Activated T-helper 17 cell treated with anti-CD3 and anti-CD28 coated beads, Interleukin-2, amount 50 U/mL, for 72 hours (primary cell): Measurements from ENCODE around the gene MATR3. TPM values are rescaled to one million over a fixed set of nuclear protein-coding genes. Genes with fewer than 3 reads are reported as not detected.
A peak's percentile ranks its signal among the peaks of the same experiment; 100 is the strongest.
"Not testable (repeated sequence)": the region's sequence is repeated elsewhere in the genome, so short reads cannot be mapped to it uniquely, and the experiment has no call there.

Experiments
- ATAC-seq: fragments of 150-1000 bp; cut with Tn5 transposase; replicated peaks from 2 replicates; pipeline ENCODE4 v1.10.0; 2021; ENCODE audit warnings: mild to moderate bottlenecking, moderate library complexity
- H3K27ac Mint-ChIP-seq: one replicate; pipeline ENCODE4 v1.8.0; 2022; ENCODE audit warnings: mixed read lengths
- H3K27me3 Mint-ChIP-seq: one replicate; pipeline ENCODE4 v1.8.0; 2022; ENCODE audit warnings: mixed read lengths
- H3K36me3 Mint-ChIP-seq: one replicate; pipeline ENCODE4 v1.8.0; 2022; ENCODE audit warnings: low read depth, mild to moderate bottlenecking, mixed read lengths
- H3K4me1 Mint-ChIP-seq: one replicate; pipeline ENCODE4 v1.8.0; 2022; ENCODE audit warnings: mixed read lengths
- H3K4me3 Mint-ChIP-seq: one replicate; pipeline ENCODE4 v1.8.0; 2022; ENCODE audit warnings: mild to moderate bottlenecking, mixed read lengths
- H3K9me3 Mint-ChIP-seq: one replicate; pipeline ENCODE4 v1.8.0; 2022; ENCODE audit warnings: mixed read lengths
- total RNA-seq, 2 donors: library from RNA; stranded (reverse); gene quantifications; one replicate each; pipeline ENCODE4 v1.2.3, GENCODE V29; 2022

Gene MATR3
- total RNA-seq, 2 donors from 2014 or later = 184 to 204 TPM

DNA sequence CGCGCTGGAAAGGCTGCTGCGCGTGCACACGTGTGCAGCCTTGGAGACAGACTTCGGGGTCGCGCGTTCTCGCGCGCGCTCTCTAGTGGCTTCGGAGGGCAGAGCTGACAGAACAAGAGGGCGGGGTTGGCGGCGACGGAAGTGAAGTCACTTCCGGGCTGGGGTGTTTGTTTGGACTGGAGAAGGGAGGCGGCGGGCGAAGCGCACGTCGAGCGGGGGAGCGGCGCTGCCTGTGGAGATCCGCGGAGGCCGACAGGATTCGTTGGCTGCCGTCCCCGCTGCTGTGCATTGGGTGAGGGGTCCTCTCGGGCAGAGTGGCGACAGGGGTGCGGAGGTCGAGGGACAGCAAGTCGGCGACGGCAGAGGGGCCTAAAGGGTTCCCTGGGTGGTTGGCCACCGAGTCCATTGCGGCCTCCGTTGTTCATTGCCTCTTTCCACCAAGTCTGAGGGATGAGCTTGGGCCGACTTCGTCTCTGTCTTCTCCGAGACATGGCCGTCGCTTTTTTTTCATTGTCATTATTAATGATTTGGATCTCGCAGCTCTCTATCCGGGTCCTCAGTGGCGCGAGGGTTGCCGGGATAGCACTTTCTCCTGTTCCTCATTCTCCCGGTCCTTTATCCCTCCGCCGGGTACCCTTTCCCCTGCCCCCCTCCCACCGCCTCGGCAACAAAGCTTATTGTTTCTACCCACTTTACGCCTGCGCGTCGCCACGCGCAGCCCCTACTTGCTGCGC lies 48.3 kb downstream of the MATR3 start, which contains the start of gene PAIP2:
Gene PAIP2 (plus strand): TSS at position 166 of the 734 bp plus-strand sequence. CDS start 21,931 bp downstream, outside the sequence.
- H3K27me3 Mint-ChIP-seq = no peaks in the 10 kb centered on the region
- peak within 1 kb of the TSS; percentile 99 for H3K27ac Mint-ChIP-seq

DNA sequence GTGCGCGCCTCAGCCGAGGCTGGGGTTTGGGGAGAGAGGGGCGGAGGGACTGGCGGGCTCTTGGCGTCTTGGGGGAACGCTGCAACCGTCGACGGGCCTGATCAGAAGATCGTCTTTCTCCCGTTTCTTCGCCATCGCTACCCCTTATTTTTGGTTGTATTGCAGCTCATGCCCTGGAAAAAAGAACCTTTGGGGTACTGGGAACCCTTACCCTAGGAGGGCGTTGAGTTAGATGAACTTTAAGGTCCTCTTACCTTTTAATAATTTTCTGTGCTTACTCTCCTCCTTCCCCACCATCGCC lies 48.8 kb downstream of the MATR3 start:
- peak overlapping the region; percentile 100 for H3K4me3 Mint-ChIP-seq
- H3K27me3 Mint-ChIP-seq = no peaks in the 10 kb centered on the region
- ATAC-seq = no peak
- peak overlapping the region; percentile 99 for H3K27ac Mint-ChIP-seq
- peaks cover 28% of the 10 kb centered on the region for H3K4me1 Mint-ChIP-seq
- no peaks in the 10 kb centered on the region for H3K9me3 Mint-ChIP-seq
- peaks cover 61% of the 10 kb centered on the region for H3K36me3 Mint-ChIP-seq

More for the DNA sequence above, 48.3 kb downstream of the MATR3 start, which contains the start of gene PAIP2:
- peaks cover 56% of the 10 kb centered on the region for H3K36me3 Mint-ChIP-seq
- H3K4me3 Mint-ChIP-seq = peak within 1 kb of the TSS; percentile 100
- H3K4me1 Mint-ChIP-seq = peaks cover 29% of the 10 kb centered on the region
- no peaks in the 10 kb centered on the region for H3K9me3 Mint-ChIP-seq
- ATAC-seq = peak; percentile 92

DNA sequence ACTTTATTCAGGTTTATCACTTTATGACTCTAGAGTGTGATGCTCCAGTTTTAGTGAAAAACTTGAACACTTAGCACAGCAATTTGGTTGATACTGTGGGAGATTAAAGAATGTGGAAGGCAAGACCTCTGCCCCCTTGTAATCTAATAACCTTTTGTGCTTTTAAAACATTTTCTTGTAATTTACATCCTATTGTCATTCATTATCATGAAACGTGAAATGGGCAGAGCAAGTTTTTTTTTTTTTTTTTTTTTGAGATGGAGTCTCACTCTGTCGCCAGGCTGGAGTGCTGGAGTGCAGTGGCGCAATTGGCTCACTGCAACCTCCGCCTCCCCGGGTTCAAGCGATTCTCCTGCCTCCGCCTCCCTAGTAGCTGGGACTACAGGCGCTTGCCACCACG lies 49.9 kb downstream of the MATR3 start:
- Mint-ChIP-seq H3K4me3 (peak overlapping the region; percentile 100), H3K4me1 (peaks cover 28% of the 10 kb centered on the region), H3K27me3 (no peaks in the 10 kb centered on the region), H3K27ac (peak overlapping the region; percentile 99), H3K9me3 (no peaks in the 10 kb centered on the region), H3K36me3 (peaks cover 69% of the 10 kb centered on the region)
- ATAC-seq = no peak

DNA sequence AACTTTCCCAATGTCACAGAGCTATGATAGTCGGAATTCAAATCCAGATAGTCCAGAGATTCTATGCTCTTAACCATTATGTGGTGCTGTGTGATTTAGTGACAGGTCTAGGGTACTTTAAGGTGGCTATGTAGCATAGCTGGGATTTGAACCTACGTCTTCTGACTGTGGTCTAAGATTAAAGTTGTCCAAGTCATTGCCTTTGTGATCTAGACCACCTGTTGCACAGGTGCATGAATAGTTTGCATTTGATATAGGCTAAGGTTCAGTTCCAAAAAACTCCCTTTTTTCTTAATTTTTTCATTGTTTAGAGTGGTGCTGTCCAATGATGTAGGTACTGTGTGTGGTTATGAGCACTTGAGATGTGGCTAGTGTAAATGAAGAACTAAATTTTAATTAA lies 50.6 kb downstream of the MATR3 start:
- no peaks in the 10 kb centered on the region for H3K9me3 Mint-ChIP-seq
- peak overlapping the region; percentile 100 for H3K4me3 Mint-ChIP-seq
- H3K27me3 Mint-ChIP-seq = no peaks in the 10 kb centered on the region
- peaks cover 28% of the 10 kb centered on the region for H3K4me1 Mint-ChIP-seq
- peaks cover 76% of the 10 kb centered on the region for H3K36me3 Mint-ChIP-seq
- no peak for ATAC-seq
- no peak overlapping the region for H3K27ac Mint-ChIP-seq

DNA sequence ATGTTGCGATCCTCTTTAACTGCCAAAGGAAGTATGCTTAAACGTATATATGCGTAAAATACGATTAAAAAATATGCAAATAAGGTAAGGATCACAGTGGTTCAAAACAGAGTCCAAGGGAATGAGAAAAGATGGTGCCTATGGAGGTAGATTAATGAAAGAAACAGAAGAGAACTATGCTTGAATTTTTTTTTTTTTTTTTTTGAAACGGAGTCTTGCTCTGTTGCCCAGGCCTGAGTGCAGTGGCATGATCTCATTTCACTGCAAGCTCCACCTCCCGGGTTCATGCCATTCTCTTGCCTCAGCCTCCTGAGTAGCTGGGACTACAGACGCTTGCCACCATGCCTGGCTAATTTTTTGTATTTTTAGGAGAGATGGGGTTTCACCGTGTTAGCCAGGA lies 51.9 kb downstream of the MATR3 start:
- H3K9me3 Mint-ChIP-seq, H3K27ac Mint-ChIP-seq, H3K27me3 Mint-ChIP-seq, ATAC-seq: not testable (repeated sequence)
- Mint-ChIP-seq H3K36me3 (peaks cover 82% of the 10 kb centered on the region), H3K4me3 (peak overlapping the region; percentile 100), H3K4me1 (peaks cover 28% of the 10 kb centered on the region)

DNA sequence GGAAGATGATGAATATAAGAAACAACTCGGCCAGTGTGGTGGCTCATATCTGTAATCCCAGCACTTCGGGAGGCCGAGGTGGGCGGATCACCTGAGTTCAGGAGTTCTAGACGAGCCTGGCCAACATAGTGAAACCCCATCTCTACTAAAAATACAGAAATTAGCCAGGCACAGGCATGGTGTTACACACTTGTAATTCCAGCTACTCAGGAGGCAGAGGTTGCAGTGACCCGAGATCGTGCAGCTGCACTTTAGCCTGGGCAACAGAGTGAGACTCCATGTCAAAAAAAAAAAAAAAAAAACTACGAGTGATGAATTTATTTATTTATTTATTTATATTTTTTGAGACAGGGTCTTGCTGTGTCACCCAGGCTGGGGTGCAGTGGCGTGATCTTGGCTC lies 54.3 kb downstream of the MATR3 start:
- not testable (repeated sequence) for H3K9me3 Mint-ChIP-seq, H3K4me3 Mint-ChIP-seq, H3K27me3 Mint-ChIP-seq, H3K27ac Mint-ChIP-seq, ATAC-seq
- peaks cover 18% of the 10 kb centered on the region for H3K4me1 Mint-ChIP-seq
- peaks cover 81% of the 10 kb centered on the region for H3K36me3 Mint-ChIP-seq

DNA sequence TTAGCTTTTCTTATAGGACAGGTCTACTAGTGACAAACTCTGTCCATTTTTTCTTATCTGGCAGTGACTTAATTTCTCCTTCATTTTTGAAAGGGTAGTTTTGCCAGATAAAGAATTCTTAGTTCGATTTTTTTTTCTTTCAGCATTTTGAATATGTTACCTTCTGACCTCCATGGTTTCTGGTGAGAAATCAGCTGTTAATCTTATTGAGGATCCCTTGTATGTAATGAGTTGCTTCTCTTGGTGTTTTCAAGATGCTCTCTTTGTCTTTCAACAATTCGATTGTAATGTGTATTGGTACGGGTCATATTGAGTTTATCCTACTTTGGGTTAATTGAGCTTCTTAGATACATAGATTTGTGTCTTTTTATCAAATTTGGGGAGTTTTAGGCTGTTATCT lies 60.6 kb downstream of the MATR3 start:
- H3K4me1 Mint-ChIP-seq = peaks cover 18% of the 10 kb centered on the region
- H3K9me3 Mint-ChIP-seq = no peaks in the 10 kb centered on the region

DNA sequence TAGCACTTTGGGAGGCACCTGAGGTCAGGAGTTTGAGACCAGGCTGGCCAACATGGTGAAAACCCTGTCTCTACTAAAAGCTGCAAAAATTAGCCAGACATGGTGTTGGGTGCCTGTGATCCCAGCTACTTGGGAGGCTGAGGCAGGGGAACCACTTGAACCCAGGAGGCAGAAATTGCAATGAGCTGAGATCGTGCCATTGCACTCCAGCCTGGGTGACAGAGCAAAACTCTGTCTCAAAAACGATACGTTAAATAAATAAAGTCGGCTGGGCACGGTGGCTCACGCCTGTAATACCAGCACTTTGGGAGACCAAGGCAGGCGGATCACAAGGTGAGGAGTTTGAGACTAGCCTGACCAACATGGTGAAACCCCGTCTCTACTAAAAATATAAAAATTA lies 62.4 kb downstream of the MATR3 start:
- ATAC-seq, H3K9me3 Mint-ChIP-seq, H3K4me3 Mint-ChIP-seq, H3K27ac Mint-ChIP-seq, H3K27me3 Mint-ChIP-seq: not testable (repeated sequence)
- H3K36me3 Mint-ChIP-seq = peaks cover 85% of the 10 kb centered on the region
- peaks cover 18% of the 10 kb centered on the region for H3K4me1 Mint-ChIP-seq

More for the DNA sequence above, 60.6 kb downstream of the MATR3 start:
- no peaks in the 10 kb centered on the region for H3K27me3 Mint-ChIP-seq
- no peak for ATAC-seq
- peaks cover 81% of the 10 kb centered on the region for H3K36me3 Mint-ChIP-seq
- no peak overlapping the region for H3K4me3 Mint-ChIP-seq
- H3K27ac Mint-ChIP-seq = no peak overlapping the region

DNA sequence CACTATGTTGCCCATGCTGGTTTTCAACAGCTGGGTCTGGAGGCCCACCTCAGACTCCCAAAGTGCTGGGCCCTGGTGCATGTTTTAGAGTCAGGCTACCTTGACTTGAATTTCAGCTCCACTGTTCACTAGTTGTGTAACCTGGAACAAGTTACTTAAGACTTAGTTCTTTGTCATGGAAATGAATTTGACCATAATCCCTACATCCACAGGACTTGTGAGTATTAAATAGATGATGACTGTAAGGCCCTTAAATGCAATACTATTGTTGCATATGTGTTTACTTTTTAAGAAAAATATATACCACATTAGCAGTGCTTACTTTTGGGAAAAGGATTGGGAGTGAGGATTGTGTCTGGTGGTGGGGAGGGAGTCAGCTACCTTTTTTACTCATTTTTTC lies 64.5 kb downstream of the MATR3 start:
- no peak for ATAC-seq
- H3K4me3 Mint-ChIP-seq = no peak overlapping the region
- H3K27me3 Mint-ChIP-seq = no peaks in the 10 kb centered on the region
- H3K9me3 Mint-ChIP-seq = no peaks in the 10 kb centered on the region
- H3K36me3 Mint-ChIP-seq = peaks cover 84% of the 10 kb centered on the region
- no peak overlapping the region for H3K27ac Mint-ChIP-seq
- H3K4me1 Mint-ChIP-seq = peaks cover 18% of the 10 kb centered on the region

DNA sequence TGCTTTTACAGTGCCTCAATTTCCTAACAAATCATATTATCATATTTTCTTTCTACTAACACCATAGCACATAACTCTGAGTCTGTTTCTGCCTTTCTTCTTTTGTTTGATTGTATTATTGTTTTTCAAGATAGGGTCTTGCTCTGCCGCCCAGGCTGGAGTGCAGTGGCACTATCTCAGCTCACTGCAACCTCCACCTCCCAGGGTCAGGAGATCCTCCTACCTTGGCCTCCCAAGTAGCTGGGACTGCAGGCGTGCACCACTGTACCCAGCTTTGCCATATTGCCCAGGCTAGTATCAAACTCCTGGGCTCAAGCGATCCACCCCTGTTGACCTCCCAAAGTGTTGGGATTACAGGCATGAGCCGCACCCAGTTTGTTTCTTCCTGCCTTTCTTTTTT lies 66.8 kb downstream of the MATR3 start:
- no peak overlapping the region for H3K27ac Mint-ChIP-seq
- peaks cover 88% of the 10 kb centered on the region for H3K36me3 Mint-ChIP-seq

DNA sequence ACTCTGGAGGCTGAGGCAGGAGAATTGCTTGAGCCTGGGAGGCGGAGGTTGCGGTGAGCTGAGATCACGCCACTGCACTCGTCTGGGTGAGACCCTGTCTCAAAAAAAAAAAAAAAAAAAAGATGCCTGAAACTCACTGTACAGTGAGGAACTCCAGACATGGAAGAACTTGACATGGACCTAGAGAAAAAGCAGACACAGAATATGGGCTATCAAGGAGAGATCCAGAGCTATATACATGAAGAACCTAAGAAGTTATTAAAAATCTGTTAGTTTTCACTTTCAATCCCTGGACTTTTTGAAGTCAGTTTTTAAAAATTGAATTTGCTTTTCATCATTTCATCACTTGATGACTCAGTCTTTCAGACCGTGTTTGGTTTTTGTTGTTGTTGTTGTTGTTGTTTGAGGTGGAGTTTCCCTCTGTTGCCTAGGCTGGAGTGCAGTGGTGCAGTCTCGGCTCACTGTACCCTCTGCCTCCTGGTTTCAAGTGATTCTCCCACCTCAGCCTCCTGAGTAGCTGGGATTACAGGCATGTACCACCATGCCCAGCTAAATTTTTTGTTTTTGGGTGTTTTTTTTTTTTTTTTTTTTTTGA lies 68.4 kb downstream of the MATR3 start:
- H3K4me1 Mint-ChIP-seq = peaks cover 13% of the 10 kb centered on the region
- no peak overlapping the region for H3K4me3 Mint-ChIP-seq
- peak overlapping the region; percentile 33 for H3K27ac Mint-ChIP-seq
- H3K27me3 Mint-ChIP-seq = no peaks in the 10 kb centered on the region
- ATAC-seq = peak; percentile 26
- no peaks in the 10 kb centered on the region for H3K9me3 Mint-ChIP-seq
- peaks cover 88% of the 10 kb centered on the region for H3K36me3 Mint-ChIP-seq

More for the DNA sequence above, 66.8 kb downstream of the MATR3 start:
- H3K9me3 Mint-ChIP-seq = no peaks in the 10 kb centered on the region
- peaks cover 13% of the 10 kb centered on the region for H3K4me1 Mint-ChIP-seq
- H3K4me3 Mint-ChIP-seq = no peak overlapping the region
- no peak for ATAC-seq
- no peaks in the 10 kb centered on the region for H3K27me3 Mint-ChIP-seq

DNA sequence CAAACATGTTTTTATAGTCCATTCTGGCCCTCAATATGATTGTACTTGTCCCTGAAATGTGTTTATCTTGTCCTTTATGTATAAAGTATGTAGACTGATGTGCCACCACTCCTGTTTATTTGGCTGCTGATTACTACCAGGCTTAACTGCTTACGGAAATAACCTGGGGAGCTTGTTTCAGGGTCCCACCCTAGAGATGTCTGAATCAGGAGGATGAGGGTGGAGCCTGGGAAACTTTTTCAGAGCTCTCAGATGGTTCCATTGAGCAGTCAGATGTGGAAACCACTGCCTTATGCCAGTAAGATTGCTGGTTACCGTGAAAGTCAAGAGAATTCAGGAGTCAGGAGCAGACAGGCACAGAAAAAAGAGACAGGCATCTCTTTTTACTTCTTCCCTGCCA lies 70.4 kb downstream of the MATR3 start:
- Mint-ChIP-seq H3K9me3 (no peaks in the 10 kb centered on the region), H3K4me3 (no peak overlapping the region), H3K4me1 (no peaks in the 10 kb centered on the region), H3K36me3 (peaks cover 89% of the 10 kb centered on the region), H3K27me3 (no peaks in the 10 kb centered on the region), H3K27ac (peak overlapping the region; percentile 63)
- ATAC-seq = no peak

DNA sequence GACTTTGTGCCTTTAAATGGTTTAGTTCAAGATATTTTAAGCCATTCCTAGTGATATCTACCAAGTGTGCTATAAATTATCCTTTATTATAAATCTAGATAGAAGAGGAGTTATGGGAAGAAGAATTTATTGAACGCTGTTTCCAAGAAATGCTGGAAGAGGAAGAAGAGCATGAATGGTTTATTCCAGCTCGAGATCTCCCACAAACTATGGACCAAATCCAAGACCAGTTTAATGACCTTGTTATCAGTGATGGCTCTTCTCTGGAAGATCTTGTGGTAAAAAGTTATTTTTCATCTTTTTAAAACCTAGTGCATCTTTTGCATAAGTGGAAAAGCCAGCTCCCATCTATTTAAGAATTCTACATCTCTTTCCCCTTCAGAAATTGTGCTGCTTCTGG lies 70.9 kb downstream of the MATR3 start:
- Mint-ChIP-seq H3K36me3 (peaks cover 90% of the 10 kb centered on the region), H3K27ac (peak overlapping the region; percentile 63), H3K9me3 (no peaks in the 10 kb centered on the region), H3K4me3 (no peak overlapping the region), H3K27me3 (no peaks in the 10 kb centered on the region), H3K4me1 (no peaks in the 10 kb centered on the region)
- ATAC-seq = no peak

DNA sequence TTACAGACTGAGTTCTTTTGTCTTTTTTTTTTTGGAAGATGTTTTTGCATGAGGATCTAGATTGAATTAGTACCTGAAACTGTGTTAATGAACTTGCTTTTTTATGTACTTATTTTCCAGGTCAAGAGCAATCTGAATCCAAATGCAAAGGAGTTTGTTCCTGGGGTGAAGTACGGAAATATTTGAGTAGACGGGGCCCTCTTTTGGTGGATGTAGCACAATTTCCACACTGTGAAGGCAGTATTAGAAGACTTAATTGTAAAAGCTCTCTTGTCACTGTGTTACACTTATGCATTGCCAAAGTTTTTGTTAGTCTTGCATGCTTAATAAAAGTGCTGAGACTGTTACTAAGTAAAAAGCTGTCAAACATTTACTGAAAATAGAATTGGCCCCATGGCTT lies 75.1 kb downstream of the MATR3 start:
- peaks cover 92% of the 10 kb centered on the region for H3K36me3 Mint-ChIP-seq
- no peak overlapping the region for H3K4me3 Mint-ChIP-seq
- H3K9me3 Mint-ChIP-seq = no peaks in the 10 kb centered on the region
- H3K4me1 Mint-ChIP-seq = peaks cover 12% of the 10 kb centered on the region
- H3K27me3 Mint-ChIP-seq = no peaks in the 10 kb centered on the region
- ATAC-seq = no peak
- no peak overlapping the region for H3K27ac Mint-ChIP-seq

DNA sequence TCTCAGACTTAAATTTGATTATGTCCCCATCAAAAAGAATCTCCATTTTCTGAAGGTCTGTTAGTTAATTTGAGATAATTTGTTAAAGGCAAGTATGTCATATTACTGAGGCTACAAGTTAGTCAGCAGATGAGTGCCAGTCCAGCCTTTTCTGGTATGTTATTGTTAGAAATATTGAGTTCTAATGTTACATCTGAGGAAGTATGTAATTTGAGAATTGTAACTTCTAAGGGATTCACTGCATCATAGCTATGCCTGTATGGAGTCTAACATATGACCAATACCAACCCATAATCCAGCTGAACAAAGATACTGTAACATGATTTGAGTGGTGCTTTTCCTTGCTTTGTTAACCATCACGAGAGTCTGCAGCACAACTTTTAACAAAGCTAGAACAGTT lies 75.6 kb downstream of the MATR3 start:
- Mint-ChIP-seq H3K27ac (no peak overlapping the region), H3K4me1 (peaks cover 12% of the 10 kb centered on the region), H3K4me3 (no peak overlapping the region), H3K9me3 (no peaks in the 10 kb centered on the region), H3K27me3 (no peaks in the 10 kb centered on the region), H3K36me3 (peaks cover 92% of the 10 kb centered on the region)
- no peak for ATAC-seq
